Stomach (tissue), 9 donors: Measurements from ENCODE around the gene GAP43. TPM values are rescaled to one million over a fixed set of nuclear protein-coding genes. Genes with fewer than 3 reads are reported as not detected.

Source experiments
- DNase-seq, 2 donors: peaks; one replicate each; pipeline versions ENCODE4 v3.0.0 to v3.0.0-alpha.2; 2013 to 2019
- H3K27ac ChIP-seq, 5 donors: fragments of 200-600 bp in 4 of 5; sonication (generic) in 4 of 5; one replicate each; pipeline ENCODE4 v1.5.1; 2013 to 2019; ENCODE audit warnings: mild to moderate bottlenecking in 1 of 5, moderate library complexity in 1 of 5
- H3K27me3 ChIP-seq, 3 donors: fragments of 200-600 bp; sonication (generic); one replicate each; pipeline ENCODE4 v1.5.1; 2017 to 2019; ENCODE audit warnings: mixed run types in 1 of 3
- H3K36me3 ChIP-seq, 4 donors: fragments of 200-600 bp; sonication (generic); 1 replicate in 3 of 4; 2 replicates in 1 of 4; pipeline ENCODE4 v1.5.1; 2016 to 2019
- H3K4me1 ChIP-seq, 4 donors: fragments of 200-600 bp; sonication (generic); one replicate each; pipeline ENCODE4 v1.5.1; 2016 to 2019
- H3K4me3 ChIP-seq, 4 donors: fragments of 200-600 bp; sonication (generic) in 3 of 4; one replicate each; pipeline ENCODE4 v1.5.1; 2016 to 2019; ENCODE audit warnings: mild to moderate bottlenecking in 1 of 4
- H3K9me3 ChIP-seq, 4 donors: fragments of 200-600 bp; sonication (generic); one replicate each; pipeline ENCODE4 v1.5.1; 2016 to 2019
- CTCF ChIP-seq, 7 experiments: fragments of 450-650 bp in 4 of 7; fragments of 200-600 bp in 3 of 7; sonication (generic) in 3 of 7; IDR thresholded peaks; one replicate each; pipeline ENCODE4 v1.5.1; 2016 to 2019; ENCODE audit warnings: antibody characterized with exemption in 7 of 7, control low read depth in 2 of 7, mild to moderate bottlenecking in 1 of 7
- EP300 ChIP-seq: sonication (generic); formaldehyde crosslinking; IDR thresholded peaks from one replicate; pipeline ENCODE4 v1.6.1; 2017; ENCODE audit warnings: antibody characterized with exemption
- POLR2A ChIP-seq, 4 donors: fragments of 450-650 bp; IDR thresholded peaks; one replicate each; pipeline ENCODE4 v1.6.1; 2016; ENCODE audit warnings: antibody characterized with exemption in 4 of 4, control low read depth in 2 of 4, mild to moderate bottlenecking in 1 of 4, moderate library complexity in 1 of 4
- POLR2AphosphoS5 ChIP-seq, 3 donors: sonication (generic); formaldehyde crosslinking; IDR thresholded peaks; one replicate each; pipeline ENCODE4 v1.6.1; 2016; ENCODE audit warnings: antibody characterized with exemption in 3 of 3
- WGBS, 5 donors: extraction: QIAGEN DNeasy Blood & Tissue Kit in 3 of 5; methylation state at CpG; one replicate each; pipeline versions ENCODE4 v1.1.5 to v1.1.7; 2013 to 2018; 5-methylcytosine and 5-hydroxymethylcytosine counted together
- intact Hi-C: fragments of 100-400 bp; cut with DNase I; formaldehyde crosslinking; loops from one replicate; pipeline ENCODE4 v1.15.1; 2023; ENCODE audit warnings: low total_unique reads
- polyA plus RNA-seq, 3 donors: library from polyadenylated mRNA; stranded (reverse); fragments of 200-250 nt; gene quantifications; one replicate each; pipeline ENCODE4 v1.2.3, GENCODE V29; 2013
- total RNA-seq, 5 donors: library from RNA; depleted of rRNA; stranded (reverse); fragments of >200 nt; gene quantifications; one replicate each; pipeline versions ENCODE4 v1.1.0 to v1.2.3, GENCODE V29; 2014 to 2016
- donor health status: healthy with polysubstance abuse.
- donor health status: Bipolar disorder and iron deficiency.
- donor health status: healthy.

Gene GAP43
- total and polyA plus RNA-seq, 8 donors, result 1.00 to 4.8 (median 1.4) TPM; not detected in 2

DNA sequence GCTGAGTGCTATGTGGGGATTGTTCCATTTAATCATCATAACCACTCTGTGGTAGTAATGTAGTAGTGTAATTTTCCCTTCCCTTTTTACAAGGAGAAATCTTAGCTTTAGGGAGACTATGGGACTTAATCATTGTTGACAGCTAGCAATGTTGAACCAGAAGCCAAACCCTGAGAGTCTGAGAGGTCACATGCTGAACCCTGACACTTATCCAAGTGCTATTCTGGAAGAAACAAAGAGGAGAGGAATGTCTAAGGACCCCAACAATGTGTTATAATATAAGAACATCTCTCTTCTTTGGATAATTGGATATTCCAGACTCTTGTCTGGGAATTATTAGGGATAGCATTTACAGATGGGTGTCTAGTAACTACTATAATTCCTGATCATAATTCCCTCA is 58.4 kb downstream of the GAP43 start:
- TF ChIP-seq POLR2AphosphoS5 (IDR thresholded peaks at IDR 0.05) (no peak), EP300 (no peak), POLR2A (IDR thresholded peaks at IDR 0.05) (no peak), CTCF (IDR thresholded peaks at IDR 0.05) (no peak)
- H3K4me3 ChIP-seq, result no peak overlapping the region
- no peak for DNase-seq
- no peaks in the 10 kb centered on the region for H3K36me3 ChIP-seq
- no peak overlapping the region for H3K27ac ChIP-seq
- H3K27me3 ChIP-seq, result peaks cover 0 to 3% (median 0%) of the 10 kb centered on the region in 3 donors
- intact Hi-C loops, result no loop called here
- H3K4me1 ChIP-seq, result no peaks in the 10 kb centered on the region
- H3K9me3 ChIP-seq, result no peaks in the 10 kb centered on the region

DNA sequence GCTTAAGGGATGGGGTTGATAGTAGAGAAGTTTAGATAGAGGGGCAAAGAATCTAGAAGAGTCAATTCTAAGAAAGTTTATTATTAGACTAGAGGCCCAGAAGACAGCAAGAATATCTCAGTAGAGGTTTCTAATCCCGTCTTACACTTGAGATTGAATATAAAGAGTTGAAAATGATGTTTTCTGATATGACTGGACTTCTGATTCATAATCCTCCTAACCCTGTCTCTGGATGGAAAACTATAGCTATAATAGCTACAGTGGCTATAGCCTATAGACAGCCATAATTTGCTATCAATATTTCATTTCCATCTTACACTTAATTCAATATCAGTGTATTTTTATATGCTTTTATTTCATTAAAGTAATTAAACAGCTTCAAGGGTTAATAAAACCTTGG is 60.0 kb downstream of the GAP43 start:
- H3K4me1 ChIP-seq, result no peaks in the 10 kb centered on the region
- H3K27me3 ChIP-seq, result peaks cover 0 to 3% (median 0%) of the 10 kb centered on the region in 3 donors
- 71 to 89% (median 86%) methylated on average over 1 of the region's 1 CpG for WGBS, 5 donors
- no peak overlapping the region for H3K27ac ChIP-seq
- H3K9me3 ChIP-seq, result no peaks in the 10 kb centered on the region
- H3K4me3 ChIP-seq, result no peak overlapping the region
- no peak for DNase-seq
- intact Hi-C loops, result no loop called here
- H3K36me3 ChIP-seq, result no peaks in the 10 kb centered on the region
- TF ChIP-seq POLR2AphosphoS5 (IDR thresholded peaks at IDR 0.05), result no peak
- TF ChIP-seq EP300, result no peak

GRCh38 chr3:115683773-115684172 is 60.5 kb downstream of the GAP43 start:
- Histone ChIP-seq H3K27ac (no peak overlapping the region), H3K27me3 (peaks cover 0 to 3% (median 0%) of the 10 kb centered on the region in 3 donors), H3K4me3 (no peak overlapping the region), H3K36me3 (no peaks in the 10 kb centered on the region), H3K9me3 (no peaks in the 10 kb centered on the region), H3K4me1 (no peaks in the 10 kb centered on the region)
- intact Hi-C loops, result no loop called here
- no peak for TF ChIP-seq POLR2AphosphoS5 (IDR thresholded peaks at IDR 0.05)
- TF ChIP-seq POLR2A (IDR thresholded peaks at IDR 0.05), result no peak
- TF ChIP-seq EP300, result no peak
- no peak for TF ChIP-seq CTCF (IDR thresholded peaks at IDR 0.05)
- no peak for DNase-seq
- 90 to 93% (median 91%) methylated on average over 3 of the region's 3 CpGs for WGBS, 5 donors

DNA sequence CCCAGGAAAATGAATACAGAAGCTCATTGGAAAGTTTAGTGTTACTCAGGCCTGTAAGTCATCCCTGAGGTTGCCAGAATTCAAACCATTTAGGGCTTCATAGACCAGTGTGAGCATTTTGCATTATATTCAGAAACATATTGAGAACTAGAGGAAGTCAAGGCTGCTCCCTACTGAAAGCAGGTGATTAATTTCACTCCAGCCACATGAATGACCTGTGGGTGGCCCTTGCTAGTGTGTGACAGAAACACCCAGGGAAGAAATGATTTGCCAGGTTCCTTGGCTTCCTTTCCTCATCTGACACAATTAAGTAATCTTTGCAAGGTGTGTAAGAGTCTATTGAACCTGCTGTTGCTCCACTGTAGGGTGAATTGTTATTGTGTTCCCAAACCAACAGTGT is 61.8 kb downstream of the GAP43 start:
- intact Hi-C loops, result loop anchor here (5.0 kb wide), 1 partner anchor 468 kb away; no protein-coding TSS in a partner anchor
- H3K27me3 ChIP-seq, result no peaks in the 10 kb centered on the region
- H3K27ac ChIP-seq, result no peak overlapping the region
- no peaks in the 10 kb centered on the region for H3K4me1 ChIP-seq
- TF ChIP-seq CTCF (IDR thresholded peaks at IDR 0.05) (no peak), POLR2A (IDR thresholded peaks at IDR 0.05) (no peak), POLR2AphosphoS5 (IDR thresholded peaks at IDR 0.05) (no peak), EP300 (no peak)
- H3K4me3 ChIP-seq, result no peak overlapping the region
- H3K36me3 ChIP-seq, result no peaks in the 10 kb centered on the region
- no peaks in the 10 kb centered on the region for H3K9me3 ChIP-seq
- DNase-seq, result no peak

- WGBS, 5 donors, result 84 to 93% (median 88%) methylated on average over 6 of the region's 6 CpGs
- H3K4me3 ChIP-seq, result no peak overlapping the region
- DNase-seq, result no peak
- H3K9me3 ChIP-seq, result no peaks in the 10 kb centered on the region
- H3K27ac ChIP-seq, result no peak overlapping the region
- intact Hi-C loops, result loop anchor here (5.0 kb wide), 1 partner anchor 470 kb away; no protein-coding TSS in a partner anchor
- H3K27me3 ChIP-seq, result no peaks in the 10 kb centered on the region
- H3K4me1 ChIP-seq, result no peaks in the 10 kb centered on the region
- TF ChIP-seq POLR2AphosphoS5 (IDR thresholded peaks at IDR 0.05), result no peak
- TF ChIP-seq EP300, result no peak
- H3K36me3 ChIP-seq, result no peaks in the 10 kb centered on the region
Measured at GRCh38 chr3:115687721-115688120, 64.4 kb downstream of the GAP43 start.
